HFFc6 (cell line): ENCODE measurements around the gene CTXN3. TPM values are rescaled to one million over a fixed set of nuclear protein-coding genes. Genes with fewer than 3 reads are reported as not detected.

ENCODE experiments used
- DNase-seq: peaks from one replicate; pipeline ENCODE4 v3.0.0-alpha.2; 2018
- H3K27ac Mint-ChIP-seq: 2 replicates; pipeline ENCODE4 v1.8.0; 2020; ENCODE audit warnings: mild to moderate bottlenecking, mixed read lengths
- H3K27me3 Mint-ChIP-seq: 2 replicates; pipeline ENCODE4 v1.8.0; 2021; ENCODE audit warnings: mild to moderate bottlenecking, moderate library complexity, mixed read lengths; ENCODE audit not compliant: insufficient read depth
- H3K36me3 Mint-ChIP-seq: 2 replicates; pipeline ENCODE4 v1.8.0; 2021; ENCODE audit warnings: low read depth, mixed read lengths
- H3K4me1 Mint-ChIP-seq: 2 replicates; pipeline ENCODE4 v1.8.0; 2020; ENCODE audit warnings: low read depth, mixed read lengths
- H3K4me3 Mint-ChIP-seq: 2 replicates; pipeline ENCODE4 v1.8.0; 2020; ENCODE audit warnings: mild to moderate bottlenecking, moderate library complexity, mixed read lengths
- H3K9me3 Mint-ChIP-seq: 2 replicates; pipeline ENCODE4 v1.8.0; 2020; ENCODE audit warnings: mild to moderate bottlenecking, mixed read lengths
- CTCF ChIP-seq: fragments of 200-600 bp; sonication (generic); IDR thresholded peaks from 2 replicates; pipeline ENCODE4 v1.5.0; 2021; ENCODE audit warnings: antibody characterized with exemption, mild to moderate bottlenecking
- total RNA-seq, 6 experiments: library from RNA; stranded (reverse); fragmentation: NEBNext Ultra II Directional; extraction: Animal tissue kit (Norgen Biotek cat#: 25700); gene quantifications; 2 replicates in 1 of 6; 3 replicates in 5 of 6; pipeline ENCODE4 v1.2.3, GENCODE V29; 2021

CTXN3 gene
- total RNA-seq, 6 experiments from 2014 or later: not detected

GRCh38 chr5:127650649-127651048 is 1.8 kb downstream of the CTXN3 start:
- peaks cover 19% of the 10 kb centered on the region; the same call in 1 of the 2 replicates for H3K27me3 Mint-ChIP-seq
- no peaks in the 10 kb centered on the region for H3K4me1 Mint-ChIP-seq
- no peak overlapping the region for H3K4me3 Mint-ChIP-seq
- no peaks in the 10 kb centered on the region for H3K9me3 Mint-ChIP-seq
- DNase-seq: no peak
- no peaks in the 10 kb centered on the region for H3K36me3 Mint-ChIP-seq
- no peak for TF ChIP-seq CTCF
- H3K27ac Mint-ChIP-seq: no peak overlapping the region

GRCh38 chr5:127652952-127653611 is 4.2 kb downstream of the CTXN3 start:
- H3K9me3 Mint-ChIP-seq: no peaks in the 10 kb centered on the region
- H3K27me3 Mint-ChIP-seq: peaks cover 19% of the 10 kb centered on the region; the same call in 1 of the 2 replicates
- H3K36me3 Mint-ChIP-seq: no peaks in the 10 kb centered on the region
- no peaks in the 10 kb centered on the region for H3K4me1 Mint-ChIP-seq
- H3K4me3 Mint-ChIP-seq: no peak overlapping the region
- no peak for DNase-seq
- TF ChIP-seq CTCF: no peak
- H3K27ac Mint-ChIP-seq: no peak overlapping the region

GRCh38 chr5:127656825-127657224 is 7.9 kb downstream of the CTXN3 start:
- Mint-ChIP-seq H3K4me3 (no peak overlapping the region), H3K27me3 (peaks cover 10% of the 10 kb centered on the region; the same call in 1 of the 2 replicates), H3K4me1 (no peaks in the 10 kb centered on the region), H3K27ac (no peak overlapping the region), H3K9me3 (no peaks in the 10 kb centered on the region), H3K36me3 (no peaks in the 10 kb centered on the region)
- TF ChIP-seq CTCF: no peak
- DNase-seq: no peak

- Mint-ChIP-seq H3K27ac (no peak overlapping the region), H3K4me3 (no peak overlapping the region), H3K9me3 (no peaks in the 10 kb centered on the region), H3K4me1 (no peaks in the 10 kb centered on the region), H3K36me3 (no peaks in the 10 kb centered on the region), H3K27me3 (peaks cover 6% of the 10 kb centered on the region; the same call in 1 of the 2 replicates)
- TF ChIP-seq CTCF: no peak
- no peak for DNase-seq
Observed at GRCh38 chr5:127660047-127660733, 11.3 kb downstream of the CTXN3 start.

GRCh38 chr5:127664093-127664492 is 15.2 kb downstream of the CTXN3 start:
- peaks cover 1% of the 10 kb centered on the region; the same call in 1 of the 2 replicates for H3K27me3 Mint-ChIP-seq
- H3K36me3 Mint-ChIP-seq: no peaks in the 10 kb centered on the region
- DNase-seq: no peak
- H3K4me1 Mint-ChIP-seq: no peaks in the 10 kb centered on the region
- no peak overlapping the region for H3K4me3 Mint-ChIP-seq
- no peaks in the 10 kb centered on the region for H3K9me3 Mint-ChIP-seq
- no peak for TF ChIP-seq CTCF
- no peak overlapping the region for H3K27ac Mint-ChIP-seq
